HG03565 (cell line): ENCODE results near the gene FCHSD1.

ENCODE experiments used
- ATAC-seq: cut with Tn5 transposase; IDR thresholded peaks from one replicate; pipeline ENCODE4 v1.9.1; 2021; ENCODE audit warnings: mild to moderate bottlenecking, moderate library complexity; ENCODE audit not compliant: unreplicated experiment

FCHSD1 gene

GRCh38 chr5:141650851-141651727 lies at the start of gene FCHSD1:
FCHSD1 (minus strand) TSS chr5:141651418; CDS start chr5:141651368, 50 bp downstream.
- peak; percentile 78 for ATAC-seq

GRCh38 chr5:141697586-141697985 lies 46.4 kb upstream of the FCHSD1 start:
- ATAC-seq: no peak

- no peak for ATAC-seq
These were observed 45.2 kb upstream of the FCHSD1 start for GRCh38 chr5:141696431-141696830.

GRCh38 chr5:141695627-141696215 lies 44.5 kb upstream of the FCHSD1 start:
- no peak for ATAC-seq

- ATAC-seq: no peak
These were observed 43.3 kb upstream of the FCHSD1 start for GRCh38 chr5:141694479-141694878.

- no peak for ATAC-seq
These were observed 41.9 kb upstream of the FCHSD1 start for GRCh38 chr5:141692919-141693725.

GRCh38 chr5:141692533-141692888 lies 41.3 kb upstream of the FCHSD1 start:
- ATAC-seq: no peak

GRCh38 chr5:141691867-141692532 lies 40.8 kb upstream of the FCHSD1 start:
- peak; percentile 77 for ATAC-seq

GRCh38 chr5:141691286-141691866 lies 40.2 kb upstream of the FCHSD1 start:
- ATAC-seq: no peak

GRCh38 chr5:141686648-141687416 lies 35.6 kb upstream of the FCHSD1 start:
- no peak for ATAC-seq

- ATAC-seq: no peak
These were observed 34.4 kb upstream of the FCHSD1 start for GRCh38 chr5:141685591-141685990.

- no peak for ATAC-seq
These were observed 32.5 kb upstream of the FCHSD1 start for GRCh38 chr5:141683596-141684141.

GRCh38 chr5:141681695-141682641 lies 30.8 kb upstream of the FCHSD1 start, which contains the start of gene ARAP3:
ARAP3 (minus strand) TSS chr5:141682230; CDS start chr5:141680486, 1,744 bp downstream.
- no peak for ATAC-seq

GRCh38 chr5:141681295-141681694 lies 30.1 kb upstream of the FCHSD1 start:
- ATAC-seq: no peak

- no peak for ATAC-seq
These were observed 29.6 kb upstream of the FCHSD1 start for GRCh38 chr5:141680751-141681201.

- ATAC-seq: no peak
These were observed 29.0 kb upstream of the FCHSD1 start for GRCh38 chr5:141680178-141680577.

- ATAC-seq: no peak
These were observed 26.2 kb upstream of the FCHSD1 start for GRCh38 chr5:141677415-141677814.

GRCh38 chr5:141675672-141676071 lies 24.5 kb upstream of the FCHSD1 start:
- ATAC-seq: no peak
